Cardiac muscle cell (in vitro differentiated cells and primary cell): Measurements from ENCODE around the gene SRPK2. TPM values are rescaled to one million over a fixed set of nuclear protein-coding genes. Genes with fewer than 3 reads are reported as not detected.
A peak's percentile ranks its signal among the peaks of the same experiment; 100 is the strongest.

ENCODE experiments used
- DNase-seq, 2 donors: peaks; one replicate each; pipeline versions ENCODE4 v3.0.0 to v3.0.0-alpha.2; 2010 to 2017; ENCODE audit warnings: low read depth in 1 of 2, low spot score in 1 of 2
- H3K27ac ChIP-seq: fragments of 200-600 bp; sonication (generic); 2 replicates; pipeline ENCODE4 v1.5.1; 2016
- H3K27me3 ChIP-seq: fragments of 200-600 bp; sonication (generic); 2 replicates; pipeline ENCODE4 v1.6.0; 2016; ENCODE audit warnings: control low read depth
- H3K36me3 ChIP-seq: fragments of 200-600 bp; sonication (generic); 2 replicates; pipeline ENCODE4 v1.5.1; 2016; ENCODE audit warnings: control low read depth
- H3K4me1 ChIP-seq: fragments of 200-600 bp; sonication (generic); 2 replicates; pipeline ENCODE4 v1.8.1; 2017; ENCODE audit warnings: low read depth, mild to moderate bottlenecking, mixed run types
- H3K4me3 ChIP-seq: fragments of 200-600 bp; sonication (generic); 2 replicates; pipeline ENCODE4 v1.5.1; 2016; ENCODE audit warnings: mild to moderate bottlenecking
- H3K9me3 ChIP-seq: fragments of 200-600 bp; sonication (generic); 2 replicates; pipeline ENCODE4 v1.5.1; 2017; ENCODE audit warnings: low read depth, mild to moderate bottlenecking, control low read depth
- polyA plus RNA-seq: library from polyadenylated mRNA; unstranded; fragments of >200 nt; fragmentation: Nextera tagmentation; extraction: Ambion mirVana; gene quantifications from 2 replicates; pipeline ENCODE4 v1.2.1, GENCODE V29; 2016
- total RNA-seq: library from RNA; depleted of rRNA; stranded (reverse); fragments of >200 nt; gene quantifications from 2 replicates; pipeline ENCODE4 v1.2.3, GENCODE V29; 2016
- TF ChIP-seq, protein P1 (sequence below): IDR thresholded peaks from 2 replicates; pipeline ENCODE4 v1.5.1; 2012; ENCODE audit warnings: low read depth, mild to moderate bottlenecking, low read length

Gene SRPK2
- total and polyA plus RNA-seq, 2 experiments from 2014 or later = 35.4 to 37.1 TPM

DNA sequence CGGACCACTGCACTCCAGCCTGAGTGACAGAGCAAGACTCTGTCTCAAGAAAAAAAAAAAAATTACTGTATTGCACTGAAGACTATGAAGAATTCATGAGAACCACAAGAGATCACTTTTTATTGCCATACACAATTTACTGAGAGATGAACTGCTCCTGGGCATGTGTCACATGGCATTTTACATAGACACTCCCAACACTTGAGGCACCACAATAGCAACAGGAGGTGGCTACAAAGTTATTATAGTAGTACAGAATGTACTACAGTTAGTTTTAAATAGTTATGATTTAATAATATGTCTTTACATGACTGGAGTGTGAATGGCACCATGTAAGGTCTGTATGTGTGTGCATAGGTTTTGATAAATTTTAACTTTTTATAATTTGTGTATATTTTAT lies 304.1 kb downstream of the SRPK2 start:
- TF ChIP-seq, protein P1, sequence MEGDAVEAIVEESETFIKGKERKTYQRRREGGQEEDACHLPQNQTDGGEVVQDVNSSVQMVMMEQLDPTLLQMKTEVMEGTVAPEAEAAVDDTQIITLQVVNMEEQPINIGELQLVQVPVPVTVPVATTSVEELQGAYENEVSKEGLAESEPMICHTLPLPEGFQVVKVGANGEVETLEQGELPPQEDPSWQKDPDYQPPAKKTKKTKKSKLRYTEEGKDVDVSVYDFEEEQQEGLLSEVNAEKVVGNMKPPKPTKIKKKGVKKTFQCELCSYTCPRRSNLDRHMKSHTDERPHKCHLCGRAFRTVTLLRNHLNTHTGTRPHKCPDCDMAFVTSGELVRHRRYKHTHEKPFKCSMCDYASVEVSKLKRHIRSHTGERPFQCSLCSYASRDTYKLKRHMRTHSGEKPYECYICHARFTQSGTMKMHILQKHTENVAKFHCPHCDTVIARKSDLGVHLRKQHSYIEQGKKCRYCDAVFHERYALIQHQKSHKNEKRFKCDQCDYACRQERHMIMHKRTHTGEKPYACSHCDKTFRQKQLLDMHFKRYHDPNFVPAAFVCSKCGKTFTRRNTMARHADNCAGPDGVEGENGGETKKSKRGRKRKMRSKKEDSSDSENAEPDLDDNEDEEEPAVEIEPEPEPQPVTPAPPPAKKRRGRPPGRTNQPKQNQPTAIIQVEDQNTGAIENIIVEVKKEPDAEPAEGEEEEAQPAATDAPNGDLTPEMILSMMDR = no peak
- no peaks in the 10 kb centered on the region for H3K9me3 ChIP-seq
- no peak overlapping the region for H3K27ac ChIP-seq
- no peak overlapping the region for H3K4me3 ChIP-seq
- H3K27me3 ChIP-seq = no peaks in the 10 kb centered on the region
- DNase-seq = no peak
- H3K4me1 ChIP-seq = no peaks in the 10 kb centered on the region
- H3K36me3 ChIP-seq = peaks cover 57% of the 10 kb centered on the region

DNA sequence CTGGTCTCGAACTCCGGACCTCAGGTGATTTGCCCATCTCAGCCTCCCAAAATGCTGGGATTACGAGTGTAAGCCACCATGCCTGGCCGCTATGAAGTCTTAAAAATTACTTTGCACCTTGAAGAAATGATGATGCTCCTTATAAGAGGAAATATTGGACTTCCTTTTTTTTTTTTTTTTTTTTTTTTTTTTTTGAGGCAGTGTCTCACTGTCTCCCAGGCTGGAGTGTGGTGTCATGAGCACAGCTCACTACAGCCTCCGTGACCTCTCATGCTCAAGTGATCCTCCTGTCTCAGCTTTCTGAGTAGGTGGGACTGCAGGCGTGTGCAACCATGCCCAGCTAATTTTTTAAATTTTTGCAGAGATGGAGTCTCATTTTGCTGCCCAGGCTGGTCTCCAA lies 309.4 kb downstream of the SRPK2 start:
- H3K27ac ChIP-seq = no peak overlapping the region
- H3K9me3 ChIP-seq = no peaks in the 10 kb centered on the region
- DNase-seq = no peak
- TF ChIP-seq, protein P1 = no peak
- H3K4me1 ChIP-seq = no peaks in the 10 kb centered on the region
- H3K27me3 ChIP-seq = no peaks in the 10 kb centered on the region
- peaks cover 77% of the 10 kb centered on the region for H3K36me3 ChIP-seq
- H3K4me3 ChIP-seq = no peak overlapping the region

DNA sequence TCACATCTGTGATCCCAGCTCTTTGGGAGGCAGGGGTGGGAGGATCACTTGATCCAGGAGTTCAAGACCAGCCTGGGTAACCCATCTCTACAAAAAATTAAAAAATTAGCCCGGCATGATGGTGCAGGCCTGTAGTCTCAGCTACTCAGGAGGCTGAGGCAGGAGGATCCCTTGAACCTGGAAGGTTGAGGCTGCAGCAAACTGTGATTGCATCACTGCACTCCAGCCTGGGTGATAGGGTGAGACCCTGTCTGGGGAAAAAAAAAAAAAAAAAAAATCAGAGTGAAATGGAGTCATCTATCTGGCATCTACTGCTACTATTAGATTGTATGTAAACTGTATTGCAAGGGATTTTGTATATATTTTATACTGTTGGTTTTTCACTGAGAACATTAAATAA lies 315.6 kb downstream of the SRPK2 start:
- Histone ChIP-seq H3K27me3 (no peaks in the 10 kb centered on the region), H3K4me1 (no peaks in the 10 kb centered on the region), H3K4me3 (no peak overlapping the region), H3K9me3 (no peaks in the 10 kb centered on the region), H3K27ac (no peak overlapping the region), H3K36me3 (peaks cover 85% of the 10 kb centered on the region)
- DNase-seq = no peak
- TF ChIP-seq, protein P1 = no peak

DNA sequence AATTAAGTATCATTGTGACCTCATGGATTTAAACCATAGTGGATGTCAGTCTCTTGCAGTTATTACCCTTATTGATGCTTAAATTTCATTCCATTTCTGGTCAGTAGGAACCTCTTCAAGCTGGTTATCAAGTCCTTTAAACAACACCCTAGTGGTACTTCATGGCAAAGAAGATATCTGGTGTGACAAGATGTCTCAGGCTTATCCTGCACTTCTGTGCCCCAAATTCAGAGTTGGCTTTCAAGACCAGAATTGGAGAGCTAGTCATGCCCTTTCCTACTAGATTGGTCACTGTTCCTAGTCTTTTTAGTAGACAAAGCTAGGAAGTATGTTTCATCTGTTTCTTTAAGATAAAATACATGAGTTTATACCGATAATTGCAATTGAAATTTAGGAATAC lies 319.8 kb downstream of the SRPK2 start:
- no peak overlapping the region for H3K4me3 ChIP-seq
- H3K4me1 ChIP-seq = no peaks in the 10 kb centered on the region
- no peaks in the 10 kb centered on the region for H3K27me3 ChIP-seq
- H3K27ac ChIP-seq = peak overlapping the region; percentile 22
- no peak for DNase-seq
- H3K9me3 ChIP-seq = no peaks in the 10 kb centered on the region
- peaks cover 61% of the 10 kb centered on the region for H3K36me3 ChIP-seq
- TF ChIP-seq, protein P1 = no peak

DNA sequence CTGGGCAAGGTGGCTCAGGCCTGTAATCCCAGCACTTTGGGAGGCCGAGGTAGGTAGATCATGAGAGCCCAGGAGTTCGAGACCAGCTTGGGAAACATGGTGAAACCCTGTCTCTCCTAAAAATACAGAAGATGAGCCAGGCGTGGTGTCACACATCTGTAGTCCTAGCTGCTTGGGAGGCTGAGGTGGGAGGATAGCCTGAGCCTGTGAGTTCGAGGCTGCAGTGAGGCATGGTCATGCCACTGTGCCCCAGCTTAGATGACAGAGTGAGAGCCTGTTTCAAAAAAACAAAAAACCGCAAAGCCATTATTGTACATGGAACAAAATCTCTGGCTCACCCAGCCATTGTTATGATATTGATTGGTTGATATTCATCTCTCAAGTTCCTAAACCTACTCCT lies 321.0 kb downstream of the SRPK2 start:
- DNase-seq = no peak
- no peaks in the 10 kb centered on the region for H3K9me3 ChIP-seq
- peaks cover 57% of the 10 kb centered on the region for H3K36me3 ChIP-seq
- TF ChIP-seq, protein P1 = no peak
- H3K4me1 ChIP-seq = no peaks in the 10 kb centered on the region
- H3K27ac ChIP-seq = no peak overlapping the region
- H3K4me3 ChIP-seq = no peak overlapping the region
- H3K27me3 ChIP-seq = no peaks in the 10 kb centered on the region

Other genes starting within 250 kb of the SRPK2 start
- gene PUS7, start 133.3 kb upstream of the SRPK2 start, total RNA-seq = 12.0 and 14.7 TPM in 2 replicates
- 13.1 and 14.0 TPM in 2 replicates for gene PUS7, start 133.3 kb upstream of the SRPK2 start, polyA plus RNA-seq
- gene RINT1, start 143.3 kb upstream of the SRPK2 start, total RNA-seq = 9.9 and 16.5 TPM in 2 replicates
- gene RINT1, start 143.3 kb upstream of the SRPK2 start, polyA plus RNA-seq = 14.1 and 21.8 TPM in 2 replicates
- gene EFCAB10, start 192.6 kb upstream of the SRPK2 start, total RNA-seq = not detected in 2 replicates
- gene EFCAB10, start 192.6 kb upstream of the SRPK2 start, polyA plus RNA-seq = 0.57 and 1.5 TPM in 2 replicates